Smooth muscle cell (in vitro differentiated cells): ENCODE measurements around the gene PGA4. TPM values are rescaled to one million over a fixed set of nuclear protein-coding genes. Genes with fewer than 3 reads are reported as not detected.

ENCODE experiments used
- DNase-seq: peaks from one replicate; lab custom pipeline; 2025; ENCODE audit not compliant: unreplicated experiment; lab: John Stamatoyannopoulos, UW
- H2AFZ ChIP-seq: fragments of 200-600 bp; sonication (generic); 2 replicates; pipeline ENCODE4 v1.6.0; 2016; ENCODE audit warnings: antibody characterized with exemption, low read depth, mild to moderate bottlenecking
- H3F3A ChIP-seq: fragments of 200-600 bp; sonication (generic); 2 replicates; pipeline ENCODE4 v1.6.0; 2017; ENCODE audit warnings: antibody characterized with exemption, low read depth
- H3K27ac ChIP-seq: fragments of 200-600 bp; sonication (generic); 2 replicates; pipeline ENCODE4 v1.5.1; 2016; ENCODE audit warnings: low read depth, mild to moderate bottlenecking
- H3K27me3 ChIP-seq: fragments of 200-600 bp; sonication (generic); 2 replicates; pipeline ENCODE4 v1.6.1; 2016; ENCODE audit warnings: low read depth, mild to moderate bottlenecking
- H3K36me3 ChIP-seq: fragments of 200-600 bp; sonication (generic); 2 replicates; pipeline ENCODE4 v1.5.1; 2016; ENCODE audit warnings: low read depth
- H3K4me1 ChIP-seq: fragments of 200-600 bp; sonication (generic); 2 replicates; pipeline ENCODE4 v1.5.1; 2016; ENCODE audit warnings: low read depth
- H3K4me2 ChIP-seq: fragments of 200-600 bp; sonication (generic); 2 replicates; pipeline ENCODE4 v1.6.0; 2016; ENCODE audit warnings: mild to moderate bottlenecking
- H3K4me3 ChIP-seq: fragments of 200-600 bp; sonication (generic); 2 replicates; pipeline ENCODE4 v1.5.1; 2016; ENCODE audit warnings: mild to moderate bottlenecking
- H3K79me2 ChIP-seq: fragments of 200-600 bp; sonication (generic); 2 replicates; pipeline ENCODE4 v1.6.0; 2016; ENCODE audit warnings: low read depth, mild to moderate bottlenecking
- H3K9ac ChIP-seq: fragments of 200-600 bp; sonication (generic); 2 replicates; pipeline ENCODE4 v1.6.0; 2016; ENCODE audit warnings: low read depth
- H3K9me3 ChIP-seq: fragments of 200-600 bp; sonication (generic); replicated peaks from 2 replicates; pipeline ENCODE4 v1.5.1; 2016; ENCODE audit warnings: low read depth
- H4K20me1 ChIP-seq: fragments of 200-600 bp; sonication (generic); 2 replicates; pipeline ENCODE4 v1.6.0; 2016; ENCODE audit warnings: low read depth
- CTCF ChIP-seq: fragments of 200-600 bp; sonication (generic); IDR thresholded peaks from 2 replicates; pipeline ENCODE4 v1.5.1; 2017; ENCODE audit warnings: borderline replicate concordance, mild to moderate bottlenecking, antibody characterized with exemption; ENCODE audit not compliant: insufficient read depth, poor library complexity, severe bottlenecking
- WGBS: methylation state at CpG from one replicate; pipeline ENCODE4 v1.1.7; 2016; ENCODE audit warnings: low lambda C conversion rate; 5-methylcytosine and 5-hydroxymethylcytosine counted together
- polyA plus RNA-seq: library from polyadenylated mRNA; unstranded; fragments of >200 nt; fragmentation: Nextera tagmentation; extraction: Ambion mirVana; gene quantifications from 2 replicates; pipeline ENCODE4 v1.2.1, GENCODE V29; 2016
- total RNA-seq: library from RNA; depleted of rRNA; stranded (reverse); fragments of >200 nt; gene quantifications from 2 replicates; pipeline ENCODE4 v1.2.3, GENCODE V29; 2014

PGA4 gene
- total and polyA plus RNA-seq, 2 experiments from 2014 or later: not detected

DNA sequence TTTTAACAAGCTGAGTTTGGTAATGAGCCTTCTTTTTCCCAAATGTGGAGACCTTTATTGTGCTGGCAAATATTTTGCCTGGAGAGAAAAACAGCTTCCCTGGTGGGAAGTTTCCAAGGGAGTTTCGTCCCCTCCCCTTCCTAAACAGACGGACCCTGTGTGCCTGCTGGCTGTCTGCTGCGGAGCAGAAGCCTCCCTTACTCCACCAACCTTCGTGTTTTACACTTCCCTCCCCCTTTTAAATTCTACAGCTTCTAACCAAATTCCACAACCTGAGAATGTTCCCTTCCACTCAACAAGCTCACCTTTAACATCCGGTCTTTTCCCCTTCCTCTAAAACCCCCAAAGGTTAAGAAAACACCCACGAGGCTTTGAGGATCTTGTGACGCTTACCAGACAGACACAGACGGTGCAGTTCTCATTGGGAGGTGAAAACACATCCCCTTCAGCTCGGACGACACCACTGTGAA lies 55.9 kb downstream of the PGA4 start:
- Histone ChIP-seq H4K20me1 (no peaks in the 10 kb centered on the region), H3K27me3 (no peaks in the 10 kb centered on the region), H3K4me2 (no peak overlapping the region), H3K36me3 (no peaks in the 10 kb centered on the region), H3K9me3 (no peaks in the 10 kb centered on the region), H3K9ac (no peak overlapping the region), H3K79me2 (no peaks in the 10 kb centered on the region), H2AFZ (no peak overlapping the region), H3F3A (no peaks in the 10 kb centered on the region), H3K4me3 (no peak overlapping the region), H3K4me1 (no peaks in the 10 kb centered on the region), H3K27ac (no peak overlapping the region)
- TF ChIP-seq CTCF: no peak
- WGBS: 46% methylated on average over 10 of the region's 10 CpGs
- DNase-seq: no peak

DNA sequence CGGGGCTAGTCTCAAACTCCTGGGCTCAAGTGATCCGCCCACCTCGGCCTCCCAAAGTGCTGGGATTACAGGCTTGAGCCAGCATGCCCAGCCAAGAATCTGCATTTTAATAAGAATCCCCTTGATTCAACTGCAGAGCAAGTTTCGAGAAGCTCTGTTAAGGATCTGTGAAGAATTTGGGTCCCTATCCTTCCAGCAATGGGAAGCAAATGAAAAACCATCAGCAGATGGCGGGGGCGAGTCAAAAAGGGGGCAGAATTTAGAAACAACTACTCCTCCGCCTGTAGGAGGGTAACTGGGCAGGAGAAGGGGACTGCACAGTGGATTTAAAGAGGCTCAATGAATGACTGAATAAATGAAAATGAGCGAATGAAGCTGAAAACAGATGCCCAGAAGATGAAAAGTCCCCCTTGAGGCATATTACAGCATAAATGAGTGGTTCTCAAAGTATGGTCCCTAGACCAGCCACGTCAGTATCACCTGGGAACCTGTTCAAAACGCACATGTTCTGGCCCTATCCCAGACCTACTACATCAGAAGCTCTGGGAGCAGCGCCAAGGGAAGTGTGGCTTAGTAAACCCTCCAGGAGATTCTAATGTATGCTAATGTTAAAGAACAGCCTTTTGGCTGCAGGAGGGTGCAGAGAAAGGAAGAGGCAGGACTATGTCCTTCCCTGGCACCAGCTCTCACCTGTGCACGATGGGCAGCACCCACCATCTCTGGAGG lies 58.0 kb downstream of the PGA4 start:
- H3F3A ChIP-seq: no peaks in the 10 kb centered on the region
- H3K79me2 ChIP-seq: no peaks in the 10 kb centered on the region
- no peaks in the 10 kb centered on the region for H3K9me3 ChIP-seq
- no peak for TF ChIP-seq CTCF
- no peak overlapping the region for H3K4me2 ChIP-seq
- DNase-seq: no peak
- no peak overlapping the region for H3K9ac ChIP-seq
- H3K4me3 ChIP-seq: no peak overlapping the region
- H3K27me3 ChIP-seq: no peaks in the 10 kb centered on the region
- no peaks in the 10 kb centered on the region for H3K4me1 ChIP-seq
- 90% methylated on average over 12 of the region's 12 CpGs for whole genome bisulfite sequencing
- H4K20me1 ChIP-seq: no peaks in the 10 kb centered on the region
- no peak overlapping the region for H2AFZ ChIP-seq
- no peak overlapping the region for H3K27ac ChIP-seq
- H3K36me3 ChIP-seq: no peaks in the 10 kb centered on the region

- no peaks in the 10 kb centered on the region for H3K36me3 ChIP-seq
- no peaks in the 10 kb centered on the region for H3K4me1 ChIP-seq
- DNase-seq: no peak
- no peak overlapping the region for H3K9ac ChIP-seq
- no peaks in the 10 kb centered on the region for H3K27me3 ChIP-seq
- H3K27ac ChIP-seq: no peak overlapping the region
- H3K79me2 ChIP-seq: no peaks in the 10 kb centered on the region
- no peaks in the 10 kb centered on the region for H3F3A ChIP-seq
- no peak overlapping the region for H3K4me3 ChIP-seq
- WGBS: 93% methylated on average over 18 of the region's 20 CpGs
- no peak for TF ChIP-seq CTCF
- H4K20me1 ChIP-seq: no peaks in the 10 kb centered on the region
- no peak overlapping the region for H2AFZ ChIP-seq
- no peak overlapping the region for H3K4me2 ChIP-seq
- H3K9me3 ChIP-seq: no peaks in the 10 kb centered on the region
Measured at GRCh38 chr11:61280883-61281580, 58.9 kb downstream of the PGA4 start.

Other genes starting within 250 kb of the PGA4 start
- not detected in 2 replicates for gene CD5, start 119.9 kb upstream of the PGA4 start, total RNA-seq
- gene CD5, start 119.9 kb upstream of the PGA4 start, polyA plus RNA-seq: 0.10 and 0.72 TPM in 2 replicates
- 8.8 and 13.6 TPM in 2 replicates for gene VPS37C, start 60.9 kb upstream of the PGA4 start, total RNA-seq
- gene VPS37C, start 60.9 kb upstream of the PGA4 start, polyA plus RNA-seq: 15.4 and 22.4 TPM in 2 replicates
- not detected in 2 replicates for gene PGA3, start 18.8 kb upstream of the PGA4 start, total RNA-seq
- not detected in 2 replicates for gene PGA3, start 18.8 kb upstream of the PGA4 start, polyA plus RNA-seq
- not detected in 2 replicates for gene PGA5, start 18.8 kb downstream of the PGA4 start, total RNA-seq
- gene PGA5, start 18.8 kb downstream of the PGA4 start, polyA plus RNA-seq: 0.17 TPM in 1 of 2 replicates, not detected in the other
- gene VWCE, start 73.0 kb downstream of the PGA4 start, total RNA-seq: 0.49 and 1.5 TPM in 2 replicates
- 2.4 and 4.1 TPM in 2 replicates for gene VWCE, start 73.0 kb downstream of the PGA4 start, polyA plus RNA-seq
- 143 and 164 TPM in 2 replicates for gene DDB1, start 110.8 kb downstream of the PGA4 start, total RNA-seq
- 140 and 150 TPM in 2 replicates for gene DDB1, start 110.8 kb downstream of the PGA4 start, polyA plus RNA-seq
- 18.1 and 24.3 TPM in 2 replicates for gene TKFC, start 110.9 kb downstream of the PGA4 start, total RNA-seq
- gene TKFC, start 110.9 kb downstream of the PGA4 start, polyA plus RNA-seq: 47.0 and 49.8 TPM in 2 replicates
- 19.1 and 23.9 TPM in 2 replicates for gene CYB561A3, start 139.5 kb downstream of the PGA4 start, total RNA-seq
- 23.7 and 25.1 TPM in 2 replicates for gene CYB561A3, start 139.5 kb downstream of the PGA4 start, polyA plus RNA-seq
- gene TMEM138, start 140.0 kb downstream of the PGA4 start, total RNA-seq: 34.6 and 44.2 TPM in 2 replicates
- gene TMEM138, start 140.0 kb downstream of the PGA4 start, polyA plus RNA-seq: 51.4 and 54.6 TPM in 2 replicates
- gene TMEM216, start 170.2 kb downstream of the PGA4 start, total RNA-seq: 31.5 and 39.5 TPM in 2 replicates
- 27.2 and 27.5 TPM in 2 replicates for gene TMEM216, start 170.2 kb downstream of the PGA4 start, polyA plus RNA-seq
- 29.5 and 35.1 TPM in 2 replicates for gene CPSF7, start 207.6 kb downstream of the PGA4 start, total RNA-seq
- gene CPSF7, start 207.6 kb downstream of the PGA4 start, polyA plus RNA-seq: 26.2 and 26.6 TPM in 2 replicates
- gene SDHAF2, start 207.8 kb downstream of the PGA4 start, total RNA-seq: 23.2 and 25.0 TPM in 2 replicates
- gene SDHAF2, start 207.8 kb downstream of the PGA4 start, polyA plus RNA-seq: 47.1 and 56.3 TPM in 2 replicates